H1 (cell line): Measurements from ENCODE around the gene TRIM9. TPM values are rescaled to one million over a fixed set of nuclear protein-coding genes. Genes with fewer than 3 reads are reported as not detected.

Experiments
- CTCF ChIA-PET: fragments of 300-600 bp; sonication (Branson Sonifier 250); formaldehyde crosslinking; loops from one replicate; lab custom pipeline; 2021; ENCODE audit not compliant: partially characterized antibody; lab: Charles Lee
- POLR2A ChIA-PET: fragments of 300-600 bp; sonication (Branson Sonifier 250); formaldehyde crosslinking; loops from one replicate; lab custom pipeline; 2021; ENCODE audit warnings: inconsistent platforms; ENCODE audit not compliant: partially characterized antibody; lab: Charles Lee
- DNase-seq, 2 experiments: peaks; one replicate each; pipeline versions ENCODE4 v3.0.0 to v3.0.0-alpha.2; 2010 to 2022; ENCODE audit warnings: low spot score in 2 of 2, low read depth in 1 of 2, mixed read lengths in 1 of 2
- FAIRE-seq: peaks from 2 replicates; lab custom pipeline; 2011; peaks lifted over from hg19 to GRCh38; lab: Jason Lieb, UNC
- H2AFZ ChIP-seq: 2 replicates; pipeline ENCODE4 v1.8.1; 2012; ENCODE audit warnings: low read length, inconsistent platforms
- H2AK5ac ChIP-seq: 2 replicates; pipeline ENCODE4 v1.6.1; 2013; ENCODE audit warnings: low read depth, low read length
- H2BK120ac ChIP-seq: replicated peaks from 2 replicates; pipeline ENCODE3; 2013; ENCODE audit warnings: low read depth, low read length, inconsistent platforms
- H2BK12ac ChIP-seq: 2 replicates; pipeline ENCODE4 v1.6.1; 2013; ENCODE audit warnings: low read depth, low read length
- H2BK15ac ChIP-seq: 2 replicates; pipeline ENCODE4 v1.6.1; 2013; ENCODE audit warnings: low read length
- H2BK20ac ChIP-seq: 2 replicates; pipeline ENCODE4 v1.6.1; 2013; ENCODE audit warnings: low read length
- H2BK5ac ChIP-seq: 2 replicates; pipeline ENCODE4 v1.6.1; 2013; ENCODE audit warnings: low read depth, low read length
- H3K14ac ChIP-seq: 2 replicates; pipeline ENCODE4 v1.6.1; 2013; ENCODE audit warnings: inconsistent platforms; ENCODE audit not compliant: insufficient read length
- H3K18ac ChIP-seq: 2 replicates; pipeline ENCODE4 v1.6.1; 2013; ENCODE audit warnings: low read length; ENCODE audit errors: extremely low read depth
- H3K23ac ChIP-seq: 2 replicates; pipeline ENCODE4 v1.6.1; 2013; ENCODE audit warnings: inconsistent platforms; ENCODE audit not compliant: insufficient read length
- H3K23me2 ChIP-seq: 2 replicates; pipeline ENCODE4 v1.6.1; 2013; ENCODE audit warnings: low read depth, low read length
- H3K27ac ChIP-seq: 2 replicates; pipeline ENCODE4 v1.6.1; 2011; ENCODE audit warnings: low read depth, low read length, inconsistent platforms
- H3K27me3 ChIP-seq, 4 experiments: replicated peaks in 1 of 4; 1 replicate in 1 of 4; 2 replicates in 3 of 4; pipeline versions ENCODE4 v1.6.1 to v1.8.1; 2011 to 2013; ENCODE audit warnings: low read length in 3 of 4, mild to moderate bottlenecking in 3 of 4, inconsistent platforms in 2 of 4, mixed read lengths in 2 of 4, moderate library complexity in 1 of 4; ENCODE audit not compliant: control insufficient read depth in 3 of 4, insufficient read depth in 3 of 4; ENCODE audit errors: extremely low read depth in 1 of 4
- H3K36me3 ChIP-seq, 4 experiments: 2 replicates each; pipeline versions ENCODE4 v1.6.1 to v1.8.1; 2011 to 2013; ENCODE audit warnings: mild to moderate bottlenecking in 4 of 4, low read length in 3 of 4, moderate library complexity in 2 of 4, control low read depth in 1 of 4, inconsistent platforms in 1 of 4; ENCODE audit not compliant: insufficient read depth in 4 of 4, control insufficient read depth in 2 of 4
- H3K4ac ChIP-seq: replicated peaks from 2 replicates; pipeline ENCODE3; 2013; ENCODE audit warnings: low read length, low read depth, mixed read lengths, inconsistent platforms; ENCODE audit not compliant: insufficient read length
- H3K4me1 ChIP-seq, 4 experiments: replicated peaks in 1 of 4; 1 replicate in 1 of 4; 2 replicates in 3 of 4; pipeline versions ENCODE4 v1.6.1 to v1.8.1; 2011 to 2013; ENCODE audit warnings: low read length in 3 of 4, inconsistent platforms in 2 of 4, mixed read lengths in 1 of 4; ENCODE audit not compliant: insufficient read depth in 4 of 4, control insufficient read depth in 3 of 4
- H3K4me2 ChIP-seq, 2 experiments: 2 replicates each; pipeline versions ENCODE4 v1.6.1 to v1.8.1; 2011 to 2013; ENCODE audit warnings: low read depth in 2 of 2, low read length in 2 of 2, control low read depth in 1 of 2, inconsistent platforms in 1 of 2, mild to moderate bottlenecking in 1 of 2; ENCODE audit not compliant: insufficient read depth in 1 of 2
- H3K4me3 ChIP-seq, 4 experiments: fragments of 200-600, 300-600 bp in 1 of 4; sonication (generic), shearing (Covaris generic), sonication (Bioruptor Twin) in 1 of 4; 2 replicates each; pipeline versions ENCODE4 v1.5.1 to v1.8.1; 2011 to 2016; ENCODE audit warnings: low read length in 4 of 4, low read depth in 3 of 4, control low read depth in 2 of 4, inconsistent platforms in 2 of 4, mild to moderate bottlenecking in 2 of 4, mixed read lengths in 1 of 4, moderate library complexity in 1 of 4; ENCODE audit not compliant: insufficient read depth in 2 of 4; ENCODE audit errors: extremely low read depth in 1 of 4
- H3K56ac ChIP-seq: replicated peaks from 2 replicates; pipeline ENCODE3; 2013; ENCODE audit warnings: low read depth, mild to moderate bottlenecking, mixed read lengths, low read length, inconsistent platforms; ENCODE audit not compliant: insufficient read length
- H3K79me1 ChIP-seq: 2 replicates; pipeline ENCODE4 v1.6.1; 2013; ENCODE audit warnings: low read depth, low read length, control low read depth
- H3K79me2 ChIP-seq, 2 experiments: 2 replicates each; pipeline versions ENCODE4 v1.6.1 to v1.8.1; 2012 to 2013; ENCODE audit warnings: low read length in 2 of 2, mild to moderate bottlenecking in 2 of 2, inconsistent platforms in 1 of 2; ENCODE audit not compliant: insufficient read depth in 2 of 2, control insufficient read depth in 1 of 2
- H3K9ac ChIP-seq, 4 experiments: replicated peaks in 1 of 4; 1 replicate in 1 of 4; 2 replicates in 3 of 4; pipeline versions ENCODE4 v1.6.1 to v1.8.1; 2011 to 2013; ENCODE audit warnings: low read depth in 3 of 4, low read length in 3 of 4, control low read depth in 2 of 4, mild to moderate bottlenecking in 2 of 4, moderate library complexity in 2 of 4, inconsistent platforms in 1 of 4; ENCODE audit errors: extremely low read depth in 1 of 4
- H3K9me3 ChIP-seq, 2 experiments: 2 replicates each; pipeline versions ENCODE4 v1.6.1 to v1.8.1; 2012 to 2013; ENCODE audit warnings: mild to moderate bottlenecking in 2 of 2, moderate library complexity in 2 of 2, control low read depth in 1 of 2, inconsistent platforms in 1 of 2, low read depth in 1 of 2, low read length in 1 of 2, mixed read lengths in 1 of 2; ENCODE audit not compliant: insufficient read depth in 2 of 2
- H4K20me1 ChIP-seq, 2 experiments: replicated peaks in 1 of 2; 2 replicates each; pipeline versions ENCODE3 to v1.8.1; 2011 to 2013; ENCODE audit warnings: inconsistent platforms in 2 of 2, low read length in 2 of 2, mild to moderate bottlenecking in 1 of 2; ENCODE audit not compliant: insufficient read depth in 2 of 2, control insufficient read depth in 1 of 2
- H4K5ac ChIP-seq: 2 replicates; pipeline ENCODE4 v1.6.1; 2013; ENCODE audit warnings: low read length, low read depth, mixed read lengths, inconsistent platforms; ENCODE audit not compliant: insufficient read length
- H4K8ac ChIP-seq: 2 replicates; pipeline ENCODE4 v1.8.0; 2013; ENCODE audit warnings: mild to moderate bottlenecking, moderate library complexity, low read length, inconsistent platforms; ENCODE audit not compliant: insufficient read depth; ENCODE audit errors: extremely low read depth
- H4K91ac ChIP-seq: replicated peaks from 2 replicates; pipeline ENCODE3; 2013; ENCODE audit warnings: low read length, mixed read lengths, inconsistent platforms; ENCODE audit not compliant: insufficient read length
- BRCA1 ChIP-seq: IDR thresholded peaks from 2 replicates; pipeline ENCODE4 v1.6.1; 2012; ENCODE audit warnings: low read depth, low read length, improper control_type of control experiment
- HDAC2 ChIP-seq, 2 experiments: fragments of 300-600 bp in 1 of 2; sonication (generic) in 1 of 2; IDR thresholded peaks; 2 replicates each; pipeline ENCODE4 v1.6.1; 2011 to 2012; ENCODE audit warnings: low read depth in 2 of 2, low read length in 2 of 2, mild to moderate bottlenecking in 2 of 2, moderate library complexity in 2 of 2, borderline replicate concordance in 1 of 2, inconsistent platforms in 1 of 2
- HDAC6 ChIP-seq: IDR thresholded peaks from one replicate; pipeline ENCODE4 v1.7.1; 2012; ENCODE audit warnings: low read depth, mild to moderate bottlenecking, inconsistent platforms, low read length, moderate library complexity
- MAFK ChIP-seq: IDR thresholded peaks from 2 replicates; pipeline ENCODE4 v1.6.1; 2012; ENCODE audit warnings: low read depth, mild to moderate bottlenecking, improper control_type of control experiment, low read length
- MAX ChIP-seq: IDR thresholded peaks from 2 replicates; pipeline ENCODE4 v1.6.1; 2012; ENCODE audit warnings: inconsistent platforms
- POLR2A ChIP-seq, 2 experiments: IDR thresholded peaks; 1 replicate in 1 of 2; 2 replicates in 1 of 2; pipeline ENCODE4 v1.6.1; 2011; ENCODE audit warnings: low read depth in 2 of 2, low read length in 2 of 2, mild to moderate bottlenecking in 2 of 2; ENCODE audit errors: control extremely low read depth in 1 of 2
- ZNF274 ChIP-seq: IDR thresholded peaks from 2 replicates; pipeline ENCODE4 v1.7.0; 2012; ENCODE audit warnings: low read length, borderline replicate concordance; ENCODE audit errors: extremely low read depth
- WGBS, 2 experiments: shearing (Covaris generic) in 1 of 2; methylation state at CpG; one replicate each; pipeline versions ENCODE4 v1.1.6 to v1.1.7; 2013 to 2015; ENCODE audit warnings: low lambda C conversion rate in 2 of 2, mixed read lengths in 2 of 2, inconsistent platforms in 1 of 2, low coverage in 1 of 2, missing lambda C conversion rate in 1 of 2; ENCODE audit not compliant: insufficient replicate concordance in 2 of 2, insufficient coverage in 1 of 2, insufficient read length in 1 of 2; ENCODE audit errors: extremely low coverage in 1 of 2, missing lambda C conversion rate in 1 of 2; 5-methylcytosine and 5-hydroxymethylcytosine counted together
- polyA plus RNA-seq, 7 experiments: library from polyadenylated mRNA; depleted of rRNA in 3 of 7; stranded (reverse) in 5 of 7; unstranded in 2 of 7; fragments of >200 nt in 5 of 7; fragments of 200-250 nt in 2 of 7; gene quantifications; 1 replicate in 5 of 7; 2 replicates in 1 of 7; 4 replicates in 1 of 7; pipeline versions ENCODE4 v1.2.1 to v1.2.3, GENCODE V29; 2011 to 2013; ENCODE audit warnings: missing spikeins in 2 of 7, mixed read lengths in 2 of 7
- total RNA-seq: library from RNA; stranded (reverse); fragmentation: NEBNext Ultra II Directional; extraction: Animal tissue kit (Norgen Biotek cat#: 25700); gene quantifications from 2 replicates; pipeline ENCODE4 v1.2.1, GENCODE V29; 2021

TRIM9 gene
- total and polyA plus RNA-seq, 2 of the 8 experiments (the other 6 are each of a cell fraction or from before 2014, with no cell fraction given): 2.7 to 5.4 TPM

DNA sequence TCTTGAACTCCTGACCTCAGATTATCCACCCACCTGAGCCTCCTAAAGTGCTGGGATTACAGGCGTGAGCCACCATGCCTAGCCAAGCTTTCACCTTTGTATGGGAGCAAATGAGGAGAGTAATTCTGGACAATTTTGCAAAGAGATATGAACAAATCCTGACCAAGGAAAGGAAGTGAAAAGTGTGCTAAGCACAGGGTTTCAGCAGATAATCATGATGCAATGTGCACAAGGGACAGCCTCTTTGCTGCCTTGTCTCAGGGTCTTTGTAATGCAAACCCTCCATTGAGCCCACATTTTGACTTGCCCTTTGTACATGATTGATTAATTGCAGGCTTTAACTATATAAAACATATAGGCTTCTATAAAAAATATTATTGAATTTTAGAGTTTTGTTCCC, 141.4 kb downstream of the TRIM9 start:
- no peak overlapping the region for H3K4me2 ChIP-seq
- H3K9ac ChIP-seq: no peak overlapping the region
- H2BK15ac ChIP-seq: no peak overlapping the region
- peaks cover 0 to 5% (median 2%) of the 10 kb centered on the region in 4 experiments; a peak in 3 of 7 replicates for H3K4me1 ChIP-seq
- POLR2A ChIA-PET: interaction anchor here (1.6 kb wide), 1 partner anchor 10 kb away, joined by 4 read pairs; the partner anchor contains the start of gene PYGL
- H3K27me3 ChIP-seq: no peaks in the 10 kb centered on the region
- no peak overlapping the region for H2BK120ac ChIP-seq
- no peaks in the 10 kb centered on the region for H3K79me1 ChIP-seq
- CTCF ChIA-PET: interaction anchor here (0.8 to 2.3 kb wide), 7 partner anchors 18 to 267 kb away, joined by 3 to 8 read pairs (median 4); no protein-coding TSS in a partner anchor
- H3K23me2 ChIP-seq: no peaks in the 10 kb centered on the region
- FAIRE-seq: no peak
- no peak overlapping the region for H2AFZ ChIP-seq
- H4K8ac ChIP-seq: no peak overlapping the region
- H2AK5ac ChIP-seq: no peak overlapping the region
- H3K79me2 ChIP-seq: no peaks in the 10 kb centered on the region
- no peaks in the 10 kb centered on the region for H4K20me1 ChIP-seq
- H3K9me3 ChIP-seq: peaks cover 0 to 6% of the 10 kb centered on the region in 2 experiments; a peak in 1 of 4 replicates
- no peak for DNase-seq
- no peak overlapping the region for H3K4me3 ChIP-seq
- no peak overlapping the region for H4K91ac ChIP-seq
- H2BK12ac ChIP-seq: no peak overlapping the region
- H2BK20ac ChIP-seq: no peak overlapping the region
- H3K56ac ChIP-seq: no peak overlapping the region
- no peaks in the 10 kb centered on the region for H3K36me3 ChIP-seq
- no peak overlapping the region for H2BK5ac ChIP-seq
- H3K18ac ChIP-seq: no peak overlapping the region
- H3K14ac ChIP-seq: no peak overlapping the region
- no peak overlapping the region for H3K23ac ChIP-seq
- no peak overlapping the region for H3K4ac ChIP-seq
- no peak overlapping the region for H4K5ac ChIP-seq
- TF ChIP-seq ZNF274: no peak
- no peak for TF ChIP-seq POLR2A (IDR thresholded peaks at IDR 0.05; ENCODE audit: control extremely low read depth in 1 of 2, low read depth in 2 of 2, low read length in 2 of 2)
- TF ChIP-seq HDAC6: no peak
- no peak for TF ChIP-seq BRCA1
- no peak for TF ChIP-seq MAX
- TF ChIP-seq HDAC2 (IDR thresholded peaks at IDR 0.05; ENCODE audit: borderline replicate concordance in 1 of 2, low read depth in 2 of 2, low read length in 2 of 2): no peak
- TF ChIP-seq MAFK: no peak
- no peak overlapping the region for H3K27ac ChIP-seq
- 85% methylated on average over 1 of the region's 1 CpG; no CpG with 5 or more reads in 1 of the 2 experiments for WGBS, 2 experiments
